HepG2 (cell line): Measurements from ENCODE around the gene SPA17. TPM values are rescaled to one million over a fixed set of nuclear protein-coding genes. Genes with fewer than 3 reads are reported as not detected.

ENCODE experiments used
- CEBPG ChIP-seq: IDR thresholded peaks from 2 replicates; pipeline ENCODE4 v1.6.1; 2016
- CSRNP2 ChIP-seq: sonication (generic); formaldehyde crosslinking; conservative IDR thresholded peaks from 2 replicates; pipeline ENCODE4 v1.8.0; 2022; ENCODE audit warnings: low read depth, missing genetic modification reagents
- DPF2 ChIP-seq: sonication (generic); formaldehyde crosslinking; IDR thresholded peaks from 2 replicates; pipeline ENCODE4 v1.4.0; 2020; ENCODE audit warnings: mild to moderate bottlenecking, low read depth, missing genetic modification reagents, borderline replicate concordance
- ELF4 ChIP-seq: sonication (generic); formaldehyde crosslinking; IDR thresholded peaks from 2 replicates; pipeline ENCODE4 v1.5.0; 2020; ENCODE audit warnings: missing genetic modification reagents, mild to moderate bottlenecking, moderate library complexity, borderline replicate concordance
- FOXM1 ChIP-seq: sonication (generic); formaldehyde crosslinking; IDR thresholded peaks from 2 replicates; pipeline ENCODE4 v1.5.0; 2020; ENCODE audit warnings: missing genetic modification reagents
- FOXO4 ChIP-seq: sonication (generic); formaldehyde crosslinking; conservative IDR thresholded peaks from 2 replicates; pipeline ENCODE4 v1.8.1; 2023; ENCODE audit warnings: missing genetic modification reagents
- KLF12 ChIP-seq: sonication (generic); formaldehyde crosslinking; IDR thresholded peaks from 2 replicates; pipeline ENCODE4 v1.4.0; 2020; ENCODE audit warnings: missing genetic modification reagents, borderline replicate concordance
- MTA1 ChIP-seq: sonication (generic); formaldehyde crosslinking; IDR thresholded peaks from 2 replicates; pipeline ENCODE4 v1.4.0; 2020; ENCODE audit warnings: missing genetic modification reagents, mild to moderate bottlenecking, borderline replicate concordance
- NFE2L2 ChIP-seq: fragments of 150-350 bp; IDR thresholded peaks from 2 replicates; pipeline ENCODE4 v1.6.1; 2014; ENCODE audit warnings: low read length
- NKX3-1 ChIP-seq: sonication (generic); formaldehyde crosslinking; IDR thresholded peaks from 2 replicates; pipeline ENCODE4 v1.5.0; 2020; ENCODE audit warnings: missing genetic modification reagents
- PHF8 ChIP-seq: sonication (generic); formaldehyde crosslinking; IDR thresholded peaks from 2 replicates; pipeline ENCODE4 v1.5.0; 2020; ENCODE audit warnings: missing genetic modification reagents
- PITX1 ChIP-seq: sonication (generic); formaldehyde crosslinking; IDR thresholded peaks from 2 replicates; pipeline ENCODE4 v1.5.1; 2020; ENCODE audit warnings: mild to moderate bottlenecking, missing genetic modification reagents
- PRMT3 ChIP-seq: sonication (generic); formaldehyde crosslinking; IDR thresholded peaks from 2 replicates; pipeline ENCODE4 v1.8.1; 2022; ENCODE audit warnings: low read depth, mild to moderate bottlenecking, moderate library complexity, missing genetic modification reagents, borderline replicate concordance
- RXRB ChIP-seq: IDR thresholded peaks from 2 replicates; pipeline ENCODE4 v1.6.1; 2016; ENCODE audit warnings: borderline replicate concordance, missing genetic modification reagents, missing compliant biosample characterization
- SALL1 ChIP-seq: sonication (generic); formaldehyde crosslinking; IDR thresholded peaks from 2 replicates; pipeline ENCODE4 v1.8.0; 2022; ENCODE audit warnings: mild to moderate bottlenecking, missing genetic modification reagents
- SCMH1 ChIP-seq: sonication (generic); formaldehyde crosslinking; IDR thresholded peaks from 2 replicates; pipeline ENCODE4 v1.9.0; 2021; ENCODE audit warnings: missing genetic modification reagents, mild to moderate bottlenecking, borderline replicate concordance
- SP140L ChIP-seq: sonication (generic); formaldehyde crosslinking; IDR thresholded peaks from 2 replicates; pipeline ENCODE4 v1.4.0; 2020; ENCODE audit warnings: missing genetic modification reagents, borderline replicate concordance
- TOE1 ChIP-seq: sonication (generic); formaldehyde crosslinking; IDR thresholded peaks from 2 replicates; pipeline ENCODE4 v1.4.0; 2020; ENCODE audit warnings: mild to moderate bottlenecking, missing genetic modification reagents
- ZBTB44 ChIP-seq: sonication (generic); formaldehyde crosslinking; IDR thresholded peaks from 2 replicates; pipeline ENCODE4 v1.4.0; 2020; ENCODE audit warnings: missing genetic modification reagents
- ZNF124 ChIP-seq: sonication (generic); formaldehyde crosslinking; IDR thresholded peaks from 2 replicates; pipeline ENCODE4 v1.4.0; 2020; ENCODE audit warnings: missing genetic modification reagents
- ZNF256 ChIP-seq: sonication (generic); formaldehyde crosslinking; conservative IDR thresholded peaks from 2 replicates; pipeline ENCODE4 v1.4.0; 2020; ENCODE audit warnings: missing genetic modification reagents
- ZNF441 ChIP-seq: sonication (generic); formaldehyde crosslinking; IDR thresholded peaks from 2 replicates; pipeline ENCODE4 v1.7.0; 2021; ENCODE audit warnings: missing genetic modification reagents, borderline replicate concordance
- ZNF552 ChIP-seq: sonication (generic); formaldehyde crosslinking; IDR thresholded peaks from 2 replicates; pipeline ENCODE4 v1.9.0; 2022; ENCODE audit warnings: missing genetic modification reagents, mild to moderate bottlenecking, borderline replicate concordance
- ZNF589 ChIP-seq: sonication (generic); formaldehyde crosslinking; conservative IDR thresholded peaks from 2 replicates; pipeline ENCODE4 v1.8.0; 2022; ENCODE audit warnings: mild to moderate bottlenecking, moderate library complexity, missing genetic modification reagents
- ZNF749 ChIP-seq: sonication (generic); formaldehyde crosslinking; IDR thresholded peaks from 2 replicates; pipeline ENCODE4 v1.8.0; 2022; ENCODE audit warnings: mild to moderate bottlenecking, missing genetic modification reagents, moderate library complexity, borderline replicate concordance
- ZNF83 ChIP-seq: sonication (generic); formaldehyde crosslinking; IDR thresholded peaks from 2 replicates; pipeline ENCODE4 v1.4.0; 2020; ENCODE audit warnings: missing genetic modification reagents, mild to moderate bottlenecking, borderline replicate concordance
- ZNF850 ChIP-seq: sonication (generic); formaldehyde crosslinking; conservative IDR thresholded peaks from 2 replicates; pipeline ENCODE4 v1.9.0; 2021; ENCODE audit warnings: mild to moderate bottlenecking, missing genetic modification reagents
- polyA plus RNA-seq, 8 experiments: library from polyadenylated mRNA; depleted of rRNA in 3 of 8; stranded (reverse) in 7 of 8; unstranded in 1 of 8; fragments of >200 nt; fragmentation: Illumina TruSeq in 4 of 8; extraction: Trizol in 4 of 8; gene quantifications; 2 replicates each; pipeline versions ENCODE4 v1.2.1 to v1.2.3, GENCODE V29; 2011 to 2016; ENCODE audit warnings: low read depth in 4 of 8, missing spikeins in 1 of 8, mixed read lengths in 1 of 8; ENCODE audit not compliant: insufficient read depth in 1 of 8
- total RNA-seq, 5 experiments: library from RNA; depleted of rRNA; stranded (reverse); fragments of >200 nt; fragmentation: Illumina TruSeq; extraction: Trizol; gene quantifications; 2 replicates each; pipeline ENCODE4 v1.2.3, GENCODE V29; 2016; ENCODE audit warnings: low read depth in 1 of 5

The SPA17 gene
- total and polyA plus RNA-seq, 2 of the 13 experiments (the other 11 are each of a cell fraction or from before 2014, with no cell fraction given), result 4.4 to 8.4 TPM

GRCh38 chr11:124746621-124747243, 73.0 kb downstream of the SPA17 start (continued):
- peak; percentile 64; the same call in 1 of the 2 replicates for TF ChIP-seq SALL1 (CRISPR knock-in tag)
- TF ChIP-seq DPF2 (CRISPR knock-in tag), result no peak
- no peak for TF ChIP-seq RXRB (CRISPR knock-in tag)
- TF ChIP-seq SP140L (CRISPR knock-in tag), result no peak
- TF ChIP-seq ZNF124 (CRISPR knock-in tag), result 0 out of 2 replicates have a peak, but pooled peaks have one; percentile 21
- TF ChIP-seq MTA1 (CRISPR knock-in tag), result no peak
- TF ChIP-seq KLF12 (CRISPR knock-in tag), result 0 out of 2 replicates have a peak, but pooled peaks have one; percentile 53
- peak; percentile 79; the same call in 1 of the 2 replicates for TF ChIP-seq PRMT3 (CRISPR knock-in tag)
- TF ChIP-seq ZNF552 (CRISPR knock-in tag), result no peak
- no peak for TF ChIP-seq CEBPG
- peak; percentile 54 for TF ChIP-seq PHF8 (CRISPR knock-in tag)
- TF ChIP-seq ZNF850 (CRISPR knock-in tag), result no peak
- TF ChIP-seq ZNF256 (CRISPR knock-in tag), result peak; percentile 16; the same call in 1 of the 2 replicates
- no peak for TF ChIP-seq NKX3-1
- TF ChIP-seq PITX1 (CRISPR knock-in tag), result no peak
- no peak for TF ChIP-seq TOE1 (CRISPR knock-in tag)
- no peak for TF ChIP-seq ELF4 (CRISPR knock-in tag)
- no peak for TF ChIP-seq ZBTB44
- TF ChIP-seq CSRNP2 (CRISPR knock-in tag), result no peak
- no peak for TF ChIP-seq SCMH1 (CRISPR knock-in tag)
- no peak for TF ChIP-seq ZNF441
- TF ChIP-seq ZNF749 (CRISPR knock-in tag), result no peak
- no peak for TF ChIP-seq ZNF589 (CRISPR knock-in tag)
- TF ChIP-seq NFE2L2, result no peak
- no peak for TF ChIP-seq FOXM1 (CRISPR knock-in tag)
- no peak for TF ChIP-seq ZNF83 (CRISPR knock-in tag)
- TF ChIP-seq FOXO4, result no peak
